HUDEP-2 (cell line): ENCODE results near the gene ERAS.

ENCODE experiments used
- DNase-seq, 76 experiments: peaks; one replicate each; lab custom pipeline; 2025; ENCODE audit not compliant: unreplicated experiment in 76 of 76; lab: John Stamatoyannopoulos, UW

The ERAS gene, protein sequence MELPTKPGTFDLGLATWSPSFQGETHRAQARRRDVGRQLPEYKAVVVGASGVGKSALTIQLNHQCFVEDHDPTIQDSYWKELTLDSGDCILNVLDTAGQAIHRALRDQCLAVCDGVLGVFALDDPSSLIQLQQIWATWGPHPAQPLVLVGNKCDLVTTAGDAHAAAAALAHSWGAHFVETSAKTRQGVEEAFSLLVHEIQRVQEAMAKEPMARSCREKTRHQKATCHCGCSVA

DNA sequence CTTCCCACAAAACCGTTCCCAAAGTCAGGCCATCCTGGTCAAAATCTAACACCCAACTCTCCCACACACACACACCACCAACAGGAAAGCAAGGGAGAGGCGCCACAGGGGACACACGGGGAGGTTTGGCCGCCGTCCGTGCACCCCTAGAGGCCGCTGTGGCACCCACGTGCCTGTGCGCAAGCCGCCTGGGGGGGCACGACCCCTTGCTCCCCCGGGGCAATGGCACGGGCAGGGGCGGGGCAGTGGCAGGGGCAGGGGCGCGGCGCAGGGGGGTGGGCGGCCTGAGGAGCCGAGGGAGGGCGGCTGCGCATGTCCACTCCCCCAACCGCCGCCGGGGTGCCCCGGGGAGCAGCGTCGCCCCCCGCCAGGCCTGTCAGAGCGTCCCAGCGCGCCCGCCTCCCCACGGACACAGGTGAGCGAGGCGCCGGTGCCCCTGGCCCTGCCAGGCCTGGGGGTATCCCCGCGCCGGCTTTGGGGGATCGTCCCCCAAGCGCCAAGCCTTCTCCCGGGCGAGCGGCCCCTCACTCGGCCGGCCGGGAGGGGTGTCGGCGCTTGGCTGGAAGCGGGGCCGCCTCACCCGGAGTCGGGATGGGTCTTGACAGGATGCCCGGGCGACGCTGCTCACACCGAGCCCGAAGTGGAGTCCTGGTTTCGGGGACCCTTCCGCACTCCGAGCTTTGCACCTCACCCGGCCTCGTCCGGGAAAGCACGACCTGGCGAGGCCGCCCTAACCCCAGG, at the start of gene ERAS:
TSS of gene ERAS (plus strand) at position 379 of the 741 bp plus-strand sequence. CDS start 2,611 bp downstream, outside the sequence.
- DNase-seq = no peak

DNA sequence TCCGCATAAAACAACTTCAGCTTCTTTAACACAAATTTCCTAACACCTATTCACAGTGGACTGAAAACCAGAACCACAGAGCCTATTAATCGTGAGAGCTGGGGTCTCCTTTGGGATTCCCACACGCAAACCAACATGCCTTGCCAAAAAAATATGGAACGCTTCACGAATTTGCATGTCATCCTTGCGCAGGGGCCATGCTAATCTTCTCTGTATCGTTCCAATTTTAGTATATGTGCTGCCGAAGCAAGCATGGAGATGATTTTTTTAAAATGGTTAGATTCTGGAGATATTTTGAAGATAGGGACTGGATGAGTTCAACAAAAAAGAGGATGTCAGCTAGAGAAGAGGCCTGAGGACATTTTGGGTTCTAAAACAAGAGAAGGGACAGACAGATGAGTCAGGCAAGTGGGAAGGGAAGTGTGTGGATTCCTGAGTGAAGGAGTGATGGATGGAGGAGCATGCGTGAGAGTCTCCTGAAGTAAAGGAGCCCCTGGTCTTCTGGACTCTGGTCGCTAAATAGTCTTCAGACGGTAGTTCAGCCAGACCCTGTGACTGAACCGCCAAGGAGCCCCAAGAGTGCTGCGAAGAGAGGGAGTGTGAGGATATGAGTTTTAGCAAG, 49.4 kb upstream of the ERAS start:
- DNase-seq = no peak

GRCh38 chrX:48779399-48779798, 46.9 kb upstream of the ERAS start:
- no peak for DNase-seq

DNA sequence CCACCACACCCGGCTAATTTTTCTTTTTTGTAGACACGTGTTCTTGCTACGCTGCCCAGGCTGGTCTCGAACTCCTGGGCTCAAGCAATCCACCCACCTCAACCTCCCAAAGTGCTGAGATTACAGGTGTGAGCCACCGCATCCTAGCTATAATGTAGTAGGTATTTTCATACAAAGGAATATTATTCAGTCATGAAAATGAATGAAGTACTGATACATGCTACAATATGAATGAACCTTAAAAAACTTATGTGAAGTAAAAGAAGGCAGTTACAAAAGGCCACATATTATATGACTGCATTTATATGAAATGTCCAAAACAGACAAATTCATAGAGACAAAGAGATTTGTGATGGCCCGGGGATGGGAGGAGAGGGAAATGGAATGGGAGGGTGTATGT, 44.6 kb upstream of the ERAS start:
- no peak for DNase-seq

GRCh38 chrX:48782216-48782615, 44.1 kb upstream of the ERAS start:
- DNase-seq = no peak

GRCh38 chrX:48782795-48783194, 43.5 kb upstream of the ERAS start:
- DNase-seq = peak in 75 of 76 experiments; percentile 7 to 91 (median 81)

DNA sequence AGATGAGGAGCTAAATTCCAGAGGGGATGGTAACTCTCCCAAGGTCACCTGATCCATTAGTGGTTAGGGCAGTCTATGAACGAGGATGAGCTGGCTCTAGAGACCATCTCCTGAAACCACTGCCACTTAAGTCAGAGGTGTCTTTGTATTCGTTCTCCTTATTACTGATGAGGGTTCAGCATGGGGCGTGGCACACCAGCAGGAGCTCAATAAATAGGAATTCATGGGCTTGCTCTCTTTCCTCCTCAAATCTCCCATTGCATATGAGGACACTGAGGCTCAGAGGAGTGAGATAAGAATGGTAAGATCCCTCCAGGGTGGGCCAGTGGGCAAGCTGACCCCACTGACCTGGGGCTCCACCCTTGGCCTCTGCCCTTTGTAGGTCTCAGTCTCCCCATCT, 41.6 kb upstream of the ERAS start:
- DNase-seq = peak in 3 of 76 experiments; percentile 2 to 20 (median 6)

DNA sequence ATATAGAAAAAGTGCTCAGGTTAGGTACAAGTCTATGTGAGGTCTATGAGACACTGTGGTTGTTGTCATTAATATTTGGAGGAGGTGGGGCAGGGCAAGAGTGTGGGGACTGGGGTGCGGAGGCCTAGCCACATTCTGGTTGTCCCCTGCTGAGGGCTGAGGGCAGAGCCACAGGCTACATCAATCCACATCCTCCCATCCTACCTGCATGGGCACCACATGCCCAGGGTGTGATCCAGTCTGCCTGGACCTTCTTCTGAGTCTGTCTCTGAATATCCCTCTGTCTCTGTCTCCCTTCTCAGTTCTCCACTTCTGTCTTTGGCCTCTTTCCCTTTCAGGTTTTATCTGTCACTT, 41.1 kb upstream of the ERAS start:
- DNase-seq = peak in 6 of 76 experiments; percentile 1 to 23 (median 13)

DNA sequence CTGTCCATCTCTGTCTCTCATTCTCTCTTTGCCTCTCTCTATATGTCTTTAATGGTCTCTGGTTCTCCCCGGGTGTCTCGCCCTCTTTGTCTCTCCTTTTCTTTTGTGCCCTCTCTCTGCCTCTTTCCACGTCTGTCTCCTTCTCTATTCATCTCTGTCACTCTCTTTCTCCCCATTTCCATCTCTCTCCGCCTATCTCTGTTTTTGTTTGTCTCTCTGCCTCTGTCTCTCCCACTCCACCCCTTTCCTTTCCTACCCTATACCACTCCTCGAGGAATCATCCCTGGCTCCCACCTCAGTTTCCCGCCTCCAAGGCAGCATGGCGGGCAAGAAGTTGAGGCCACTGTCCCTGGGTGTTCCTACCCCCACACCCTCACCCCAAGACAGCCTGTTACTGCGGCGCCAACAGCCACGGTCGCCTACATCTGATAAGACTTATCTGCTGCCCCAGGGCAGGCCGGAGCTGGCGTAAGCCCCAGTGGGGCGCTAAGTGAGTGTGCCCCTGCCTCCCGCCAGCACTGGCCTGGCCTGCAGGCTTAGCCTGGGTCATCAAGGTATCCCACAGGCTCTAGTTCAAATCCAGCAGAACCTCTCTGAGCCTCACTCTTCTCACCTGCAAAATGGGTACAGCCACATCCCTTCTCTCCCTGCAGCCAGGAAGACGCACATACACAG, 40.6 kb upstream of the ERAS start:
- peak in 75 of 76 experiments; percentile 19 to 84 (median 70) for DNase-seq

- DNase-seq = peak in 74 of 76 experiments; percentile 8 to 87 (median 70)
Measured at GRCh38 chrX:48786341-48786800, 39.9 kb upstream of the ERAS start, which contains the start of gene GATA1. TSS of gene GATA1 (plus strand) at chrX:48786590. CDS start at chrX:48791110, 4,520 bp downstream.

- no peak for DNase-seq
Measured at GRCh38 chrX:48786825-48787504, 39.3 kb upstream of the ERAS start.

DNA sequence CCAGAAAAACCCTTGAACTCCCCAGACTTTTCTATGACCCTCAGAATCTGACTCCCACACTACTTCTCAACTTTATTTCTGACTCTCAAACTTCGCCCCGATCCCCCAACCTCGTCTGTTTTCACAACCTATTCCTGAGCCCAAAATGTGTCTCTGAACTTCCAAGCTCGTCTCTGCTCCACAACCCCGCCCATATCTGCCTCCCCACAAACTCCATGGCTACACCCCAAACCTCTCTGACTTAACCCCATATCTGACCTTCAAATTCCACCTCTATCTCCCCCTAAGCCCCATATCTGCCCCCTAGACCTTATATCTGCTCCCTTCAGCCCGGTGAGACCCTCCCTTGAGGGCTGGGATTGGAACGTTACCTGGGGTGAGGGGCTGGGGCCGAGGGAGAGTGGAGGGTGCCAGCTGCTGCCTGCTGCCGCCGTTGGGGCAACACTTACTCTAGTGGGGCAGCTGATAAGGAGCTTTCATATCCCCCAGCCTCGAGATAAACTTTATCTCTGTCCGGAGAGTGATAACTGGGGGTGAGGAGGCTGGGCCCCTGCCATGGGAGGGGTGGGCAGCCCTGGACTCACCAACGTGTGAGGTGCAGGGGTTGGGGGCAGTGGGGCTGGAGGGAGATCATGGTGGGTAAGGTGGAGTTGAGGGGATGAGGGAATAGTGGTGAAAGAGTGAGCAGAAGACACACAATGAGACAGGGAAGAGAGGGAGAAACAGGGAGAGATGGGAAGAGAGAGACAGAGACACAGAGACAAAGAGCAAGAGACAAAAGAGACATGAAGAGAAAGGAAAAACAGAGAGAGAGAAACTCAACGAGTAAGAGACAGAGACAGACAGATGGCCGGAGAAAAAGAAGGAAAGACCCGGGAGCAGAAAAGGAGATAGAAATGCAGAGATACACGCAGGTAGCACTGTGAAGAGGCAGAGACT, 38.5 kb upstream of the ERAS start:
- peak in 50 of 76 experiments; percentile 1 to 65 (median 28) for DNase-seq

- peak in 32 of 76 experiments; percentile 1 to 48 (median 18) for DNase-seq
Measured at GRCh38 chrX:48789366-48790220, 36.7 kb upstream of the ERAS start.

DNA sequence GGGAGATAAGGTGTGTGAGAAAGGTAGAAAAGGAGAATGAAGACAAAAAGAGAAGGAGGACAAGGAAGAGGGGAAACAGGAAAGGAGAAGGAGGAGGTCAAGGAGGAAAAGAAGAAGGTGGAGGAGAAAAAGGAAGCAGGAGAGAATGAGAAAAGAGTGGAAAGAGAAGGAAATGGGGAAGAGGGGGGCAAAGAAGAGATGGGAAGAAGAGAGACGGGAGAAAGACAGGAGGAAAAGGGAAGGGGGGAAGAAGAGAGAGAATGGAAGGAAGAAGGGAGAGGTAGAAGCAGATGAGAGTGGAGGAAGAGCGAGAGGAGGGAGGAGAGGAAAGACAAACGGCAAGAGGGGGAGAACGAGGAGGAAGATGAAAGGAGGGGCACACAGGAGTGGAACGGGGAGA, 35.8 kb upstream of the ERAS start:
- no peak for DNase-seq

DNA sequence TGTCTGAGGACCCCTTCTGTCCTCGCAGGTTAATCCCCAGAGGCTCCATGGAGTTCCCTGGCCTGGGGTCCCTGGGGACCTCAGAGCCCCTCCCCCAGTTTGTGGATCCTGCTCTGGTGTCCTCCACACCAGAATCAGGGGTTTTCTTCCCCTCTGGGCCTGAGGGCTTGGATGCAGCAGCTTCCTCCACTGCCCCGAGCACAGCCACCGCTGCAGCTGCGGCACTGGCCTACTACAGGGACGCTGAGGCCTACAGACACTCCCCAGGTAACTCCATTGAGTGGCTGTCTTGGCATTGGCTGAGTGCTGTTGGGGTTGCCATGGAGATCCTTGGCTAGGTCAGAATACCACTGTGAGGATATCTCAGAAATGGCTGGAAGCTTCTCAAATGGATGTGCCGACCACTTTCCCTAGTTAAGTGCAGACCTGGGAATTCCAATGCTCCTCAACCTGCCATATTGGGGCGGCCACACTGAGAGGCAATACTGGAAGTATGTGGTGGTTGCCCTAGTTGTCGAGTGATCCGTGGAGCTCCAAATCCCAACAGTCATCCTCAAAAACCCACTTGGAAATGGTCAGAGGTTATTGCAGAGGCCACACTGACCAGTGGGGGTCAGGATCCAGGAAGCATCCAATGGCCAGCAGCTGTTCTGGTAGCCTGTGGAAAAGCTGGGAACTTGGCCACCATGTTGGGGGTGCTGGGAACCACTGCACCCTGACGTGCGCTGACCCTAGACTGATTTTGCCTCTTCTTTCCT, 35.1 kb upstream of the ERAS start:
- DNase-seq = no peak

- no peak for DNase-seq
Measured at GRCh38 chrX:48792219-48792618, 34.1 kb upstream of the ERAS start.

DNA sequence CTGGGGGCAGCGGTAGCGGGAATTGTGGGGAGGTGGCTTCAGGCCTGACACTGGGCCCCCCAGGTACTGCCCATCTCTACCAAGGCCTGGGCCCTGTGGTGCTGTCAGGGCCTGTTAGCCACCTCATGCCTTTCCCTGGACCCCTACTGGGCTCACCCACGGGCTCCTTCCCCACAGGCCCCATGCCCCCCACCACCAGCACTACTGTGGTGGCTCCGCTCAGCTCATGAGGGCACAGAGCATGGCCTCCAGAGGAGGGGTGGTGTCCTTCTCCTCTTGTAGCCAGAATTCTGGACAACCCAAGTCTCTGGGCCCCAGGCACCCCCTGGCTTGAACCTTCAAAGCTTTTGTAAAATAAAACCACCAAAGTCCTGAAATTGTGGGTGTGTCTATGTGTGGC, 32.4 kb upstream of the ERAS start:
- DNase-seq = no peak
